PC-3 (cell line): Measurements from ENCODE around the gene ZNF136. TPM values are rescaled to one million over a fixed set of nuclear protein-coding genes. Genes with fewer than 3 reads are reported as not detected.

Experiments
- ATAC-seq: fragments of 200-7000 bp; cut with Tn5 transposase; 2 replicates; pipeline ENCODE4 v1.9.1; 2020; ENCODE audit warnings: mild to moderate bottlenecking, moderate library complexity
- BruUV-seq: library from RNA; stranded (reverse); fragments of 400-500 nt; replicated peaks from 2 replicates; lab custom pipeline; 2021; lab: Mats Ljungman, UMichigan
- CTCF ChIA-PET: fragments of 300-600 bp; sonication (Branson Sonifier 250); formaldehyde crosslinking; loops from one replicate; lab custom pipeline; 2022; ENCODE audit warnings: antibody characterized with exemption; lab: Charles Lee
- POLR2A ChIA-PET: fragments of 300-600 bp; sonication (Branson Sonifier 250); formaldehyde crosslinking; loops from one replicate; lab custom pipeline; 2022; ENCODE audit warnings: antibody characterized with exemption; ENCODE audit not compliant: unreplicated experiment; lab: Charles Lee
- DNase-seq: peaks from one replicate; pipeline ENCODE4 v3.0.0-alpha.2; 2015
- H2AFZ ChIP-seq: fragments of 300-600 bp; sonication (generic); 2 replicates; pipeline ENCODE4 v1.6.0; 2016; ENCODE audit warnings: antibody characterized with exemption, low read length
- H3F3A ChIP-seq: fragments of 300-600 bp; sonication (generic); one replicate; pipeline ENCODE4 v1.6.0; 2017; ENCODE audit warnings: antibody characterized with exemption, low read length, control low read depth, mild to moderate bottlenecking; ENCODE audit not compliant: unreplicated experiment
- H3K27ac ChIP-seq: fragments of 300-600 bp; sonication (generic); 2 replicates; pipeline ENCODE4 v1.5.1; 2016; ENCODE audit warnings: mild to moderate bottlenecking, low read length
- H3K27me3 ChIP-seq: fragments of 300-600 bp; sonication (generic); 2 replicates; pipeline ENCODE4 v1.6.1; 2016; ENCODE audit warnings: low read length, mixed read lengths
- H3K36me3 ChIP-seq: fragments of 300-600 bp; sonication (generic); 2 replicates; pipeline ENCODE4 v1.6.1; 2016; ENCODE audit warnings: low read depth, mixed run types, low read length, mixed read lengths
- H3K4me1 ChIP-seq: fragments of 300-600 bp; sonication (generic); 2 replicates; pipeline ENCODE4 v1.5.1; 2016; ENCODE audit warnings: low read length; ENCODE audit not compliant: insufficient read depth
- H3K4me2 ChIP-seq: fragments of 300-600 bp; sonication (generic); 2 replicates; pipeline ENCODE4 v1.6.0; 2016; ENCODE audit warnings: low read length
- H3K4me3 ChIP-seq: fragments of 300-600 bp; sonication (generic); 2 replicates; pipeline ENCODE4 v1.5.1; 2016; ENCODE audit warnings: mild to moderate bottlenecking, low read length, mixed read lengths
- H3K79me2 ChIP-seq: fragments of 300-600 bp; sonication (generic); 2 replicates; pipeline ENCODE4 v1.6.1; 2017; ENCODE audit warnings: low read length, mixed read lengths
- H3K9ac ChIP-seq: fragments of 300-600 bp; sonication (generic); 2 replicates; pipeline ENCODE4 v1.6.0; 2016; ENCODE audit warnings: mild to moderate bottlenecking, low read length
- H3K9me2 ChIP-seq: fragments of 300-600 bp; sonication (generic); replicated peaks from 2 replicates; pipeline ENCODE4 v1.6.1; 2016; ENCODE audit warnings: mixed run types, low read length, mixed read lengths
- H3K9me3 ChIP-seq: fragments of 300-600 bp; sonication (generic); 2 replicates; pipeline ENCODE4 v1.6.1; 2016; ENCODE audit warnings: low read length, mixed read lengths
- H4K20me1 ChIP-seq: fragments of 300-600 bp; sonication (generic); 2 replicates; pipeline ENCODE4 v1.6.1; 2016; ENCODE audit warnings: low read length, mixed read lengths
- CTCF ChIP-seq: fragments of 300-600 bp; sonication (generic); conservative IDR thresholded peaks from 2 replicates; pipeline ENCODE4 v1.5.1; 2017; ENCODE audit warnings: antibody characterized with exemption, low read depth, mild to moderate bottlenecking, low read length
- EZH2 ChIP-seq: fragments of 300-600 bp; sonication (generic); IDR thresholded peaks from one replicate; pipeline ENCODE4 v1.6.1; 2017; ENCODE audit warnings: antibody characterized with exemption, mild to moderate bottlenecking, low read length; ENCODE audit not compliant: unreplicated experiment
- EZH2phosphoT487 ChIP-seq: fragments of 300-600 bp; sonication (generic); IDR thresholded peaks from 2 replicates; pipeline ENCODE4 v1.6.1; 2018; ENCODE audit warnings: mild to moderate bottlenecking, antibody characterized with exemption, low read length, borderline replicate concordance
- intact Hi-C: fragments of 100-400 bp; cut with micrococcal nuclease; formaldehyde crosslinking; loops from 2 replicates; pipeline ENCODE4 v1.9.0; 2023
- total RNA-seq: library from RNA; depleted of rRNA; stranded (reverse); fragments of >200 nt; gene quantifications from 2 replicates; pipeline ENCODE4 v1.2.3, GENCODE V29; 2014; rRNA removed

ZNF136 gene
- total RNA-seq, 1 experiment from 2014 or later = 7.9 TPM

GRCh38 chr19:12237143-12237839, 74.4 kb downstream of the ZNF136 start:
- Histone ChIP-seq H3F3A (no peaks in the 10 kb centered on the region), H2AFZ (no peak overlapping the region), H4K20me1 (no peaks in the 10 kb centered on the region), H3K36me3 (peaks cover 9% of the 10 kb centered on the region; the same call in 1 of the 2 replicates), H3K27me3 (no peaks in the 10 kb centered on the region), H3K79me2 (no peaks in the 10 kb centered on the region), H3K4me3 (no peak overlapping the region), H3K9ac (no peak overlapping the region), H3K9me3 (peaks cover 33% of the 10 kb centered on the region), H3K9me2 (no peaks in the 10 kb centered on the region), H3K4me1 (no peaks in the 10 kb centered on the region), H3K27ac (no peak overlapping the region), H3K4me2 (no peak overlapping the region)
- ATAC-seq = no peak
- TF ChIP-seq CTCF (no peak), EZH2 (no peak), EZH2phosphoT487 (no peak)
- ChIA-PET CTCF (no interaction called here), POLR2A (no interaction called here)
- no peak for DNase-seq
- no TSS peak for BruUV-seq
- intact Hi-C loops = no loop called here

Other genes starting within 250 kb of the ZNF136 start
- 6.7 and 9.5 TPM in 2 replicates for gene ZNF700, start 238.0 kb upstream of the ZNF136 start, total RNA-seq
- gene ZNF763, start 198.1 kb upstream of the ZNF136 start, total RNA-seq = 0.33 TPM in 1 of 2 replicates, not detected in the other
- gene ZNF433, start 127.4 kb upstream of the ZNF136 start, total RNA-seq = 5.4 and 7.8 TPM in 2 replicates
- gene ZNF878, start 110.1 kb upstream of the ZNF136 start, total RNA-seq = 0.23 and 1.9 TPM in 2 replicates
- 4.0 and 4.7 TPM in 2 replicates for gene ZNF844, start 98.4 kb upstream of the ZNF136 start, total RNA-seq
- 3.9 and 5.6 TPM in 2 replicates for gene ZNF20, start 22.7 kb upstream of the ZNF136 start, total RNA-seq
- gene ZNF625, start 6.4 kb upstream of the ZNF136 start, total RNA-seq = 2.5 and 7.7 TPM in 2 replicates
- gene ZNF44, start 131.8 kb downstream of the ZNF136 start, total RNA-seq = 3.0 and 8.2 TPM in 2 replicates
- gene ZNF563, start 170.5 kb downstream of the ZNF136 start, total RNA-seq = 1.1 and 2.1 TPM in 2 replicates
- 0.63 and 1.1 TPM in 2 replicates for gene ZNF442, start 202.6 kb downstream of the ZNF136 start, total RNA-seq
- 3.8 and 5.9 TPM in 2 replicates for gene ZNF799, start 238.2 kb downstream of the ZNF136 start, total RNA-seq